Hepatic stellate cell (primary cell): Measurements from ENCODE around the gene LRRC28.
"Not testable (repeated sequence)": the region's sequence is repeated elsewhere in the genome, so short reads cannot be mapped to it uniquely, and the experiment has no call there.

Source experiments
- DNase-seq: peaks from one replicate; pipeline ENCODE4 v3.0.0; 2011; ENCODE audit warnings: low spot score

LRRC28 gene

DNA sequence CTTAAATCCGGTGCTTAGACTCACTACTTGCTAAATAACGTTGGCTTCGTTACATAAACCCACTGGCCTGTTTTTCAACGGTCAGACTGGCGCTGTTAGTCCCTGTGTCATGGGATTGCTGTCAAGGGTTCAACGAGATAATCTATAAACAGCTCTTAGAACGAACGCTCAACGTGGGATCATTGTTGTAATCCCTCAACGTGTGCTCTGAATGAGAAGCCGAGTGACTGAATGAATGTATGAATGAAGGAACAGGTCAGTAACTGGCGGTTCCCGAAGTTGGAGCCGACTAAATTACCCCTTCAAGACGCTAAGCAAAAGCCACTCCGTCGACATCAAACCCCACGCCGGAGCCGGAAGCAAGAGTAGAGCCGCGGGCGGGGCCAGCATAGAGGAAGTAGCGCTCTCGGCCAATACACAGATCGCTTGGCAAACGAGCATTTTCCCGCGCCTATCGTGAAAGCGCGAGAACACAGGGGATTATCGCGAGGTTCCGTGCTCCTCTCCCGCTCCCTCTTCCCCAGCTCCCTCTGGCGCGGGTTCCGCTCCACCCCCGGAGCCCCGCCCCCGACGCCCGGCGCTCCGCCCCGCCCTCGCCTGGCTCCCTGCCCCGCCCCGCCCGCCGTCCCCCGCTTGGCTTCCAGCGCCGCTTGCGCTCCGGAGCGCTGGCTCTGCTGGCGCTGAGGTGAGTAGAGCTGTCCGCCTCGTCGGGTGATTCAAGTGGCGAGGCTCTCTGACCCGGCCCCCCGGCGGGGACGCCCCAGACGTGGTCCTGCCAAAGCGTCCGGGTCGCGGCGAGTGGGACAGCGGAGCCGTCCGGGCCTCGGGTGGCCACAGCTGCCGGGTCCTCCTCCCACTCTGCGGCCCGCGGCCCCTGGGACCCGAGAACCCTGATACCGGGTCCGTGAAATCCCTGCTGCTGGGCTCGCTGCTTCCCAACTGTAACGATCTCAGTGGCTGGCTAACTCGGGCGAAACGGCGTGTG lies at the start of gene LRRC28:
LRRC28 (plus strand) TSS at position 625 of the 985 bp plus-strand sequence. CDS start 4,477 bp downstream, outside the sequence.
- peak; percentile 92 for DNase-seq

DNA sequence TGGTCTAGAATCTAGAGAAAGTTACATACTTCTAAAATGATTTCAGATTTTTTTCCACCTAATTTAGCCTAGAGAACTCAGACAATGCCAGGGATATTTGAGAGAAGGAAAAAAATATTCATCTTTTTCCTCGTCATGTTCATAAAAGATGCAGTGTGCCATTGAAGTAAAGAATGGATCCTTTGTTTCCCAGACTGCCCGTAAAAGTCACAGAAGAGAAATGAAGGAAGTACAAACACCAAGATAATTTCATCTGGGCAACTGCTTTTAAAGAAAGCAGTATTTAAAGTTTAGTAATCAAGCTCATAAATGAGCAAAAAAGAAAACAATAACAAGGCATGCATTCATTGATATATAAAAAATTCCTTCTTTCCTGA lies 49.1 kb upstream of the LRRC28 start:
- no peak for DNase-seq

DNA sequence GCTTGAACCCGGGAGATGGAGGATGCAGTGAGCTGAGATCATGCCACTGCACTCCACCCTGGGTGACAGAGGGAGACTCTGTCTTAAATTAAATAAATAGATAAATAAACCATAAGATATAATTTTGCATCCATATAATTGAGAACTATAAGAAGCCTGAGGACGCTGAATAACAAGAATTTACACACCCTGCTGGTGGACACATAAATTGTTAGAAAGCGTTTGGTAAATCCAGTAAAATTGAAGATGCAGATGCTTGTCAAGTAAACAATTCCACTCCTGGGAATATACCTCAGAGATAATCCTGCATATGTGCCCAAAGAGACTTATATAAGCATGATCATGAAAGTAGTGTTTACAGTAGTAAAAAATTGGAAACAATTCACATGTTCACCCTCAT lies 43.6 kb upstream of the LRRC28 start:
- DNase-seq = no peak

DNA sequence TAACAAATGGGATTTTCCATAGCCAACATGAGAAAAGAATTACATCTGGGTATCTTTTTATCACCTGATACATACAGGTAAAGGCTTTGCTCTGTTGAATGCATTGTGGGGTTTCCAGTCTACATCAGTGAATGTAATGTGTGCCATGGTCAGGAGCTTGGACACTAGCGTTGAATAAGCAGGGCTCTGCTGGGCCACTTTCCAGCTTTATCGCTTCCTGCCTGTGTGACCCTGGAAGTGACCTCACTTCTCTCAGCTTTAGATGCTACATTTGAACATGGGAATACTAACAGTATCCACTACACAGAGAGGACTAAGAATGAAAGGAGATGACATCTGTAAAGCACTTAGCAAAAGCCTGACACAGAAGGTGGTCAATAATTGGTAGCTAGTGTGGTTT lies 42.0 kb upstream of the LRRC28 start:
- DNase-seq = no peak

DNA sequence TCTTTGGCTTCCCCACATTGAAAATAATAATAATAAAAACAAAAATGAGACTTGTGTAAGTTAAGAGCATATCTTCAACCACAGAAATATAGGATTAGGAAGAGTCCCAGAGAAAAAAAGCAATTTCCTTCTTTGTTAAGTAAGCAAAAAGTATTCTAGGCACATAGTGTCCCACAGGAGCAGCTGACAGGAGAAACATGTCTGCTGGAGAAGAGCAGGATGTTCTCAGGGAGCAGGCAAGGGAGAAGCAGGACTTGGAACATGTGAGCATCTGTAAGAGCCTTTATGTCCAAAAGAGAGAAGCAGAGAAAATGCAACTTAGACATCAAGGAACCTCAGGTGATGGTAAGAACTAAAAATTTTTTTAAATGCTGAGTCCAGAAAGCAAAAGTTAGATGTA lies 40.9 kb upstream of the LRRC28 start:
- DNase-seq = no peak

DNA sequence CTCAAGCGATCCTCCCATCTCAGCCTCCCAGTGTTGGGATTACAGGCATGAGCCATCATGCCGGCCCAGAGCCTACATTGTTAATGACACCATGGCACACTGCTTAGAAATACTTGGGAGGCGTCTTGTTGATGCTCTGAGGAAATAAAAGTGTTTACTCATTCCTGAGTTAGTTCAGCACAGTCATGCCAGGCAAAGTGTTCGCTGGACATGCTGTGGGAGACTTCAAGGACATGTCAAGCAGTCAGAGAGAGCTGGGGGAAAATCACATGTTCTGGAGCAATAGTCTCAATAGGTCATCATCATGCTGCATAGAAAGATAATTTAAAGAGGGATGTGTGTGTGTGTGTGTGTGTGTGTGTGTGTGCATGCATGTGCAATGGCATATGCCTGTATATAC lies 39.4 kb upstream of the LRRC28 start:
- no peak for DNase-seq

DNA sequence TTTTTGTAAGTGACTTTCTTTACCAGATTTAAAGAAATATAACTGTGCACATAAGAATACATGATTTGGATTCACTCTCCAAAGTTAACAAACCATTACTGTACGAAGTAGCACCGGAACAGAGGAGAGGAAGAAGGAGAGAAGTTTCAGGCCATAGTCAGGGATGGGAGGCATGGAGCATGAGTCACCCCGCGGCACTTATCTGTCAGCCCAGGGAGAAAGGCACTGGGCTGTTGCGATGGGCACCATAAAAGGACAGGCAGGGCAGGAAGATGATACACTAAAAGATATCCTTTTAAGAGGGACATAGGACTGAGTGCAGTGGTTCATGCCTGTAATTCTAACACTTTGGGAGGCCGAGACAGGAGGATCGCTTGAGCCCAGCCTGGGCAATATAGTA lies 38.9 kb upstream of the LRRC28 start:
- peak; percentile 67 for DNase-seq

DNA sequence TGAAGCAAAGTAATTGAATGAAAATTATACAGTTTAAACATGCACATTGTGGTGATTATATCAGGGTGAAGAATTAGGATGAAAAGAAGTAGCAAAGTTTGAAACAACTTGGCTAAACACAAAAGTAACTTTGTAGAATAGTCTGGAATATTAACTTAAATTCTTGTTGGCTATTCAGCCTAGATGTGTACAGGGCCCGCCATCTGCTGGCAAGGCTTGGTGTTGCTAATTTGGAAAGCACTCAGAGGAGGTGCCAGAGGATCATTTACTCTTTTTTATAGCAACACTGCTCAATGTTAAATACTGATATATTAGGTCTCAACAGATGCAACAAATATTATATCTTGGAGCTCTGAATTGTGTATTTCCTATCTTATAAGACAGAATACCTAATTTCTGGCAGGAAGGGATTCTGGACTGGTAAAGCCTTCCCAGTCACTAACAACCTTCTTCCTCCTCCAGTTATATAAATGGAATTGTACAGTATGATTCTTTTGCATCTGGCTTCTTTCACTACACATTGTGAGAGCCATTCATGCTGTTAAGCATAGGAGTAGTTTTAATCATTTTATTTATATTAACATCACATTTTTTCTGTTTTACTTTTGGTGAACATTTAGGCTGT lies 38.0 kb upstream of the LRRC28 start:
- DNase-seq = peak; percentile 59

DNA sequence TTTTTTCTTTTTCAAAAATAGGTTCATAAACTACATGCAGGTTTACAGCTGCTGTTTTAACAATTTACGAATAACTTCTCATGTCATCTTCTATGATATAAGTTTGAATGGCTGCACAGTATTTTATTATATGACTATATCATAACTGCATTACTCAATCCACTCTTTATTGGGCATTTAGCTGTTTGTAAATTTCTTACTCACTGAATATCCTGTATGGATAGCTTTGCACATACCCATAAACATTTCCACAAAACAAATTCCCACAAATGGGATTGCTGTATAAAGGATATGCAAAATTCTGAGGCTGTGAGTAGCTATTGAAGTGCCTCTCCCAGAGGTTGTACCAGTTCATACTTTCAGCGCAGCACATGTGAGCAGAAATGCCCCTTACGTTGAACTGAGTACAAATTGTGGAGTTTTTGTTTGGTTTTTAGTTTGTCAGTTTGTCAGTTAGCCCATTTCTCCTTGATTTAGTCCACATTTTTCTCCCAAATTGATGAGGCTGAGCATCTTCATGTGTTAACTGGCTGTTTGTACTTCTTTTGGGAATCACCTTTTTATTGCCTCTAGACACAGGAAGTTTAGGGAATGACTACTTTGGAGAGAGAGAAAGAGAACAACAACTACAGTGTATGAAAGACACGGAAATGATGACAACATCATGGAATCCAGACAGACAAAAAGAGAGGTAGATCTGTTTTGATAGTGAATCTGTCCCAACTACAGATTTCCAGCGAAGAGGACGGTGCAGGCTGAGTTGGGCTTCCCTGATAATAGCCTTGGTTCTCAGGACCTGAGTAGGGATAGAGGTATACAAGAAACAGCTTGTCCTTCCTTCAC lies 26.7 kb upstream of the LRRC28 start:
- DNase-seq = no peak

DNA sequence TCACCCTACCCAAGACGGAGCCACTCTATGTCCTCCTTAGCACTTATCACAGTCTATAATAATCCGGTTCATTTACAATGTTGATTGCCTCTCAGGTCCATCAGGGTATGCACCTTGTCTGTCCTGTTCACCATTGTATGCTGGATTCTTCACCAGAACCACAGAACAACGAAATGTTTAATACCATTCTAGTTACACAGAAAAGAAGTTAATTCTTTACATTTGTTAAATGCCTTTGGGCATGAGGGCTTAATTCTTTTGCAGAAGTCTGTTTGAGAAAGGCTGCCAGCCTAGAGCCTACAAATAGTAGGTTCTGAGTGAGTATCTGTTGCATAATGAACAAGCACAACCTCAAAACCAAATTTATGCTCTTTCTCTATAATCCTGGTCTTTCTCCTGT lies 24.5 kb upstream of the LRRC28 start:
- no peak for DNase-seq

DNA sequence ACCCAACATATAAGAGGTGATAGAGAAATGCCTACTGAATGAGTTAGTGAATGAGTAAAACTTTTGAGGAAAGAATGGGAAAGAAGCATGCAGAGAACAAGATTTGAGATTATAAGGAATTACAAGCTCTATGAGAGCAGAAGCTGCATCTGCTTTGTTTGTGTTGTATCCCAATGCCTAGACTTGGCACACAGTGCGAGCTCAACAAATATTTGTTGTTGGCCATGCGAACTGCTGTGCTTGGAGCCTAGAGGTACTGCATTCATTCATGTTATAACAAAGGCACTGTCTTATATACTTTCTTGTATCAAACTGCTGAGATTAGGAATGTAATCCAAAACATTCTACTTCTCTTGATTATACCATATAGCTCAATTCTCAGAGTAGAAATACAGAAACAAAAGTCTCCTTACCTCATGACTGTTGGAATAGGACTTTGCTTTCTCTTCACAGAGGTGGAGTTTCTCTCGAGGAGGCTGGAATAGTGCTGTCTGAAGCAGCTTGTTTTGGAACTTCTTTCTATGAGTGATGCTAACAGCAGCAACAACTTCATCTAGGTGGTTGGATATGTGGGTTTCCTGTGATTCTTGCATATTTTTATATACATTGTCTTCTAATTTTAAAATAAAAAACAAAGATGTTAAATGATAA lies 23.0 kb upstream of the LRRC28 start:
- no peak for DNase-seq

DNA sequence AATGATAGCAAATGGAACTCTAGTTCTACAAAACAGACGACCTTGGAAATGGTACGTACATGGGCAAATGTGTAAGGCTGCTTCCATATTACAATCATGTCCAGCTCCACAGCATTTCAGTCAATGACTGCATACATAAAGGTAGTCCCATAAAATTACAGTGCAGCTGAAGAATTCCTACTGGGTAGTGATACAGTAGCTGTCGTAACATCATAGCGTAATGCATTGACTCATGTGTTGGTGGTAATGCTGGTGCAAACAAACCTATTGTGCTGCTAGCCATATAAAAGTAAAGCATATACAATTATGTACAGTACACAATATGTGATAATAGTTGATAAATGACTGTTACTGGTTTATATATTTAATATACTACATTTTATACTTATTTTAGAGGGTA lies 20.4 kb upstream of the LRRC28 start:
- no peak for DNase-seq

DNA sequence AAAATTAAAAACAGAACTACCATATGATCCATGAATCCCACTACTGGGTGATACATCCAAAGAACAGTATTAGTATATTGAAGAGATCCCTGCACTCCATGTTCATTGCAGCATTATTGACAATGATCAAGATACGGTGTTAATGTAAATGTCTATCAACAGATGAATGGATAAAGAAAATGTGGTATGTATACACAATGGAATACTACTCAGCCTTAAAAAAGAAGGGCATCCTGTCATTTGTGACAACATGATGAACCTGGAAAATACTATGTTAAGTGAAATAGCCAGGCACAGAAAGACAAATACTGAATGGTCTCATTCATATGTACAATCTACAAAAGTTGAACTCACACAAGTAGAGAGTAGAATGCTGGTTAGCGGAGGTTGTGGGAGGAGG lies 18.5 kb upstream of the LRRC28 start:
- no peak for DNase-seq

DNA sequence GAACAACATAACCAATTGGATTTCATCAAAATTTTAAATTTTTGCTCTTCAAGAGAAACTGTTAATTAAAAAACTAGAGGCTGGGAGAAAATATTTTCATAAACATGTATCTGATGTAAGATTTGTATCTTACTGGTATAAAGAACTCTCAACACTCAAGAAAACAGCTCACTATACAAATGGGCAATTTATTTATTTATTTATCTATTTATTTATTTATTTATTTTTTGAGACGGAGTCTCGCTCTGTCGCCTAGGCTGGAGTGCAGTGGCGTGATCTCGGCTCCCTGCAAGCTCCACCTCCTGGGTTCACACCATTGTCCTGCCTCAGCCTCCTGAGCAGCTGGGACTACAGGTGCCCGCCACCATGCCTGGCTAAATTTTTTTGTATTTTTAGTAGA lies 17.1 kb upstream of the LRRC28 start:
- not testable (repeated sequence) for DNase-seq

DNA sequence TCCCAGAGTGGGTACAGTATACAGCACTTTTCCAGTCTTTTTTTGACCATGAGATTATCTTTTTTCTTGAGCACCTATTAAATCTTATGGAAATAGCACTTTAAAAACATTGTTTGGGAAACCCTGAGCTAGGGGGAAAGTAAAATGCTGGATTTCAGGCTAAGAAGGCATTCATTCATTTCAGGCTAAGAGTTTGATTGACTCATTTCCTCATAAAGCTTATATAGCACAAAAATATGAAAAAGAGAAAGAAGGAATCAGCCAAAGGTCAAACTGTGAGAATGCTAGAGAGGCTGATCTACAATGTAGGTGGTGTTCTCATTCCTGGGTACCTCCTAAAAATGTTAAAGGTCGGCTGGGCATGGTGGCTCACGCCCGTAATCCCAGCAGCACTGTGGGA lies 12.4 kb upstream of the LRRC28 start:
- no peak for DNase-seq

DNA sequence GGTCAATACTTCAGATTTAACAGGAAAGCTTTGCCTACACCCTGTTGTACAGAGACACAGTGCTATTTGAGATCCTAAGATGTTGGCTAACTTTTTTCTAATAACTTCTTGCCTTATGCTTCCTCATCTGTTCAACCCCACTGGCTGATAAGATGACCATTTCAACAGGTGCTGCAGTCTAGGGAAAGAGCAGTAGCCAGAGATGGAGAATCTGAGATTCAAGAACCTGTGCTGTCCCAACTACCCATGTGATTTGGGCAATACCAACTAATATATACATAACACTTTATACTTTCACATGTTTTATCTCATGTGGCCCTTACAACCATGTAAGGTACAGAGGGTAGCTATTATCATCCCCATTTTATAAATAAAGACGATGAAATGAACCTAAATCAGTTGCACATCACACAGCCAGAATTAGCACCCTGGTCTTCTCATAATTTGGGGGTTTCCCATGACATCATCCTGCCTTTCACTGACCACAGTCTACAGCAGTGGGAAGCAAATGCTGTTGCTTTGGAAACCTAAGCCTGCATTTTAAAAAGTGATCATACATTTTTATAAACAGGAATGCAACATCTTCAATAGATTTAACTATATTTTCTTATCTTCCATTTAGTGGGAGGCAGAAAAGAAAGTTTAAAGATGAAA lies 11.6 kb upstream of the LRRC28 start:
- no peak for DNase-seq

DNA sequence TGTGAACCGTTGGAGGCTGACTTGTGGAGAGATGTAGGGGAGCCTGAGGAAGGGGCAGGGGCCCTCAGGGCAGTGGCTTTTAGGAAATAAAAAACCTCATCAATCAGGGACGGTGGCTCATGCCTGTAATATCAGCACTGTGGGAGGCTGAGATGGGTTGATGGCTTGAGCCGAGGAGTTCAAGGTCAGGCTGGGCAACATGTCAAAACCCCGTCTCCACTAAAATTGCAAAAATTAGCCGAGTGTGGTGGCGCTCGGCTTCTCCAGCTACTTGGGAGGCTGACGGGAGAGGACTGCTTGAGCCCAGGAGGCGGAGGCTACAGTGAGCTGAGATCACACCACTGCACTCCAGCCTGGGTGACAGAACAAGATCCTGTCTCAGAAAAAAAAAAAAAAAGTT lies 9.5 kb upstream of the LRRC28 start:
- no peak for DNase-seq

DNA sequence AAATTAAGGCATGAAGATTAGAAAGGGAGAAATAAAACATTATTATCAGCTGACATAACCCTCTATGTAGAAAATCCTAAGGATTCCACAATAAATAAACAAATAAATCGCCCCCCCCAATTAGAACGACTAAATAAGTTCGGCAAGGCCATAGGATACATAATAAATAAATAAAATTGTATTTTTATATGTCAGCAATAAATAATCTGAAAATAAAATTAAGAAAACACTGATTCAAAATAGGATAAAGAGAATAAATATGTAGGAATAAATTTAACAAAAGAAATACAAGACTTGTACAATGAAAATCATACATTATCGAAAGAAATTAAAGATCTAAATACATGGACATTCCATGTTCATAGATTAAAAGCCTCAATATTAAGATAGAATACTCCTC lies 7.0 kb upstream of the LRRC28 start:
- no peak for DNase-seq

DNA sequence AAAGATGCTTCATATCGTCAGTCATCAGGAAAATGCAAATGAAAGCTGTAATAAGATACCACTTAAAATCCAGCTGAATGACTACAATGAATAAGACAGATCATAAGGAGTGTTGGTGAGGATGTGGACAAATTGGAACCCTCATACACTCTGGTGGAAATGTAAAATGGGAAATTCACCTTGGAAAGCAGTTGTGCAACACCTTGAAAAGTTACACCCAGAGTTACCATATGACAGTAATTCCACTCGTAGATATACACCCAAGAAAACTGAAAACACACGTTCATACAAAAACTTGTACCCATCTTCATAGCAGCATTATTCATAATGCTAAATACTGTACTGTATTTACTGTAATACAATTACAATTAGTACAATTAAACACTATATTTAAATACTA lies 4.2 kb upstream of the LRRC28 start:
- no peak for DNase-seq

DNA sequence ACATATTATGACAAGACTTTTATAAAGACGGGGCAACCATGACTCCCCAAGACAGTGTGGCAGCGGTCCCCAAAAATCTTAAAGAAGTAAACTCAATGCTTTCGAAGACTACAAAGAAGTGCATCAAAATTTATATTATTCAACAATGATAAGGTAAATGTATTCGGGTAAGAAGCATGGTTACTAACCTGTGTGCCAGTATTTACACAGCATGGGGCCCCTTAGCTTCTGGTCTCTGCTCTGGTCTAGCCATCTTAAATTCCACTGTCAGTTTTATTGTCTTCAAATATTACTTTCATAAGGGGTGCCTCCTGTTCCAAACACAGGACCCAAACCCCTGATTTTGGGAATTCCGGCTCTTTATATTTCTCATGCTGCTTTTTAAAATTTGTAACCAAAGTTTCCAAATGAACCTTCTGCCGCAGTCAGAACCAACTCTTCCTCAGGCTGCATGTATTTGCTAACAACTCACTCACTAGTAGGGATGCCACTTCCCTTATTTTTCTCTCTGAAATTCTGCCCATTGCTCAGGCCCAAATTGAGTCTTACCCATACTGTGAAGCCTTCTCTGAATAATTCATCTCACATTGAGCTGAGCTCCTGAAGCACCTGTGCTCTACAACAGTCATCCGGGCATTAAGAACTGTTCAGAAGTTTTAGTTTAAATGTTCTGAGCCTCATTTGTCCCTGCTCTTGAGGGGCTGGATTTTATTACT lies 3.1 kb upstream of the LRRC28 start:
- no peak for DNase-seq

DNA sequence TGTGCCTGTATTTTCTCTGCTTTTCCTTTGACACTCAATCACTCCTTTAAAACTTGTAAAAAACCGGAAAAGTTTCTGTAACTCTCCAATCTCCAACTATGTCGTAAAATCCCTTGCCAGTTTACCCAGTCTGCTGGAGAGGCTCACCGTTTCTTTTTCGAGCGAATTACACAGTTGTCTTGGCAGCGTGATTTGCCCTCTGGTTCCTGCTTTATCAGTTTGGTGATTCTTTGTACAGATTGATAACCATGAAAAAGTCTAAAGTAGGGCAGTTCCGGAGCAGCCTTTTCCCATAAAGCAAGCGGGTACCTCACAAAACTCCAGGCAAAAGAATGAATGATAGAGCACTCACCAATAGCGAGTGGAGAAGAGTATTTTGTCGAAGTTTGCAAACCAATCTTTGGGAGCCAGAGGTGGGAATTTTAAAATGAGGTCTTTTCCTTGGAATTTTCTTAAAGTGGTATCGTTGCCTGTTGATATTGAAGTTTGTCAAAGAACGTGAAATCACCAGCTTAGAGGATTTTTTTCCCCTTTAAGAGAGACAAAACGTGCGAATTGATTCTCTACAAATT lies 1.9 kb upstream of the LRRC28 start, which contains the start of gene TTC23:
TTC23 (minus strand) TSS at position 312 of the 572 bp plus-strand sequence. CDS start 20,869 bp downstream, outside the sequence.
- peak; percentile 49 for DNase-seq
